ENCODE results near the gene DUSP16.
"Not testable (repeated sequence)": the region's sequence is repeated elsewhere in the genome, so short reads cannot be mapped to it uniquely, and the experiment has no call there.

DUSP16 gene

DNA sequence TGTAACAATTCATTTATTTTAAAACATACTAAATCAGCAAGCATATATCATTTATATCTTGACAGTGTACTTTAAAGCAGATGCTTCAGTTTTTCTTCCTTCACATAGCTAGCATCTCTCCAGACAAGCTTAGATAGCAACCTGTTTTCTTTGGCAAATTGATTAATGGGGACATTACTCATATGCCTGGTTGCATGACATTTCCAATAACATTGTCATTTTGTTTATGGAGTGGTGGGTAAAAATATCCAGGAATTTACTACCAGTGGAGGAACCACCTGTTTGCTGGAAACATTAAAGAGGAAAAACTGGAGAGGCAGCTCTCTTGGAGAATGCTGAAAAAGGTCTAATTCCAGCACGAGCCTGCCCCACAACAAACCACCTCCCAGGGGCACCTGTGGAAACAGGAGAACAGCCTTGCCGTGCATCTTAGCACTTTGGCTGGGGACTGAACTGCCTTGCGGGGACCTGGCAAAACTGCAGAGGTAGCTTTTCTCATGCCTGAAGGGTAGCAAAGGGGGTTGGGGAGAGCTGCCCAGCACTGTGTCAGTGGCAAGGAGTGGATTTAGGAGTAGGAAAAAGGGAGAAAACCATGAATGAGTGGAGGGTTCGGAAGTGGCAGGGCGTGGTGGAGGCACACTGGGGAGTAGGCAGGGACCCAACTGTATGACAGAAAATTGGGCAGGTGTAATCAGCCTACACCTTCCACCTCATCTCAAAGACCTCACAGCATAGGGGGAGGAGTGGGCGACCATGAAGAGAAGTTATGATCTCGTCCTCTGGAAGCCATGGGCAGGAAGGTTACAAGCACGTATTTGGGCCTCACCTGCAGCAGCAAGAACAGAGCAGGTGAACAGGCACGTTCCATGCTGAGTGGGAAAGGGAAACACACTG is 37.3 kb upstream of the DUSP16 start:
- H2AFZ ChIP-seq (ENCODE audit: low read depth, low read length), result no peak overlapping the region

GRCh38 chr12:12598864-12599263 is 36.2 kb upstream of the DUSP16 start:
- H3K4me3 ChIP-seq (ENCODE audit: low read depth in 1 of 2, low read length in 2 of 2), result no peak overlapping the region
- no peaks in the 10 kb centered on the region for H3K79me2 ChIP-seq (ENCODE audit: insufficient read depth, low read length)
- H3K27me3 ChIP-seq (ENCODE audit: insufficient read depth, low read length, poor library complexity), result peaks cover 15% of the 10 kb centered on the region
- no peak overlapping the region for H2AFZ ChIP-seq (ENCODE audit: low read depth, low read length)
- DNase-seq, result no peak
- ATAC-seq (ENCODE audit: insufficient read depth, low read depth), result no peak
- H3K4me2 ChIP-seq (ENCODE audit: insufficient read depth, low read length), result no peak overlapping the region
- H3K36me3 ChIP-seq (ENCODE audit: insufficient read depth, low read length), result no peaks in the 10 kb centered on the region
- H4K20me1 ChIP-seq (ENCODE audit: insufficient read depth, low read length), result no peaks in the 10 kb centered on the region
- no peaks in the 10 kb centered on the region for H3K9me3 ChIP-seq (ENCODE audit: insufficient read depth, low read length, severe bottlenecking)
- TF ChIP-seq, protein P1, sequence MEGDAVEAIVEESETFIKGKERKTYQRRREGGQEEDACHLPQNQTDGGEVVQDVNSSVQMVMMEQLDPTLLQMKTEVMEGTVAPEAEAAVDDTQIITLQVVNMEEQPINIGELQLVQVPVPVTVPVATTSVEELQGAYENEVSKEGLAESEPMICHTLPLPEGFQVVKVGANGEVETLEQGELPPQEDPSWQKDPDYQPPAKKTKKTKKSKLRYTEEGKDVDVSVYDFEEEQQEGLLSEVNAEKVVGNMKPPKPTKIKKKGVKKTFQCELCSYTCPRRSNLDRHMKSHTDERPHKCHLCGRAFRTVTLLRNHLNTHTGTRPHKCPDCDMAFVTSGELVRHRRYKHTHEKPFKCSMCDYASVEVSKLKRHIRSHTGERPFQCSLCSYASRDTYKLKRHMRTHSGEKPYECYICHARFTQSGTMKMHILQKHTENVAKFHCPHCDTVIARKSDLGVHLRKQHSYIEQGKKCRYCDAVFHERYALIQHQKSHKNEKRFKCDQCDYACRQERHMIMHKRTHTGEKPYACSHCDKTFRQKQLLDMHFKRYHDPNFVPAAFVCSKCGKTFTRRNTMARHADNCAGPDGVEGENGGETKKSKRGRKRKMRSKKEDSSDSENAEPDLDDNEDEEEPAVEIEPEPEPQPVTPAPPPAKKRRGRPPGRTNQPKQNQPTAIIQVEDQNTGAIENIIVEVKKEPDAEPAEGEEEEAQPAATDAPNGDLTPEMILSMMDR (IDR thresholded peaks at IDR 0.05; ENCODE audit: borderline replicate concordance, extremely low read depth, low read length, poor library complexity, severe bottlenecking), result no peak
- no peak for TF ChIP-seq EZH2 (IDR thresholded peaks at IDR 0.05; ENCODE audit: borderline replicate concordance, low read depth, low read length, severe bottlenecking)
- no peaks in the 10 kb centered on the region for H3K4me1 ChIP-seq (ENCODE audit: insufficient read depth, low read length)
- no peak overlapping the region for H3K27ac ChIP-seq (ENCODE audit: low read length)
- H3K9ac ChIP-seq (ENCODE audit: low read depth, low read length), result no peak overlapping the region

More for the DNA sequence above, 37.3 kb upstream of the DUSP16 start:
- TF ChIP-seq, protein P1 (IDR thresholded peaks at IDR 0.05; ENCODE audit: borderline replicate concordance, extremely low read depth, low read length, poor library complexity, severe bottlenecking), result no peak
- TF ChIP-seq EZH2 (IDR thresholded peaks at IDR 0.05; ENCODE audit: borderline replicate concordance, low read depth, low read length, severe bottlenecking), result no peak
- peaks cover 15% of the 10 kb centered on the region for H3K27me3 ChIP-seq (ENCODE audit: insufficient read depth, low read length, poor library complexity)
- no peak overlapping the region for H3K27ac ChIP-seq (ENCODE audit: low read length)
- no peak overlapping the region for H3K4me3 ChIP-seq (ENCODE audit: low read depth in 1 of 2, low read length in 2 of 2)
- H3K4me1 ChIP-seq (ENCODE audit: insufficient read depth, low read length), result no peaks in the 10 kb centered on the region
- H4K20me1 ChIP-seq (ENCODE audit: insufficient read depth, low read length), result no peaks in the 10 kb centered on the region
- no peaks in the 10 kb centered on the region for H3K36me3 ChIP-seq (ENCODE audit: insufficient read depth, low read length)
- H3K79me2 ChIP-seq (ENCODE audit: insufficient read depth, low read length), result no peaks in the 10 kb centered on the region
- no peaks in the 10 kb centered on the region for H3K9me3 ChIP-seq (ENCODE audit: insufficient read depth, low read length, severe bottlenecking)
- no peak for ATAC-seq (ENCODE audit: insufficient read depth, low read depth)
- no peak overlapping the region for H3K4me2 ChIP-seq (ENCODE audit: insufficient read depth, low read length)
- no peak overlapping the region for H3K9ac ChIP-seq (ENCODE audit: low read depth, low read length)
- DNase-seq, result no peak

DNA sequence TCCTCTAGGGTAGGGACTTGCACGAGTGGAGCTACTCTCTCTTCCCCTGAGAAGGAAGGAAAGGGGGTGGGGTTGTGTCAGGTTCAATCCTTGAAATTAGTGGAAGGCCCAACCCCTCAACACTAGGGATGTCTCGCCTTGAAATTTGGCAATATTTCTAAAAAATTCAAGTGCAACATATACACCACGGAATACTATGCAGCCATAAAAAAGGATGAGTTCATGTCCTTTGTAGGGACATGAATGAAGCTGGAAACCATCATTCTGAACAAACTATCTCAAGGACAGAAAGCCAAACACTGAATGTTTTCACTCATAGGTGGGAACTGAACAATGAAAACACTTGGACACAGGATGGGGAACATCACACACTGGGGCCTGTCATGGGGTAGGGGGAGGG is 33.9 kb upstream of the DUSP16 start:
- not testable (repeated sequence) for ATAC-seq (ENCODE audit: insufficient read depth, low read depth); H2AFZ ChIP-seq (ENCODE audit: low read depth, low read length); H3K9me3 ChIP-seq (ENCODE audit: insufficient read depth, low read length, severe bottlenecking); DNase-seq; H3K36me3 ChIP-seq (ENCODE audit: insufficient read depth, low read length); H3K9ac ChIP-seq (ENCODE audit: low read depth, low read length); H3K4me1 ChIP-seq (ENCODE audit: insufficient read depth, low read length); H3K4me2 ChIP-seq (ENCODE audit: insufficient read depth, low read length); H3K79me2 ChIP-seq (ENCODE audit: insufficient read depth, low read length); H3K27ac ChIP-seq (ENCODE audit: low read length); H4K20me1 ChIP-seq (ENCODE audit: insufficient read depth, low read length); H3K4me3 ChIP-seq (ENCODE audit: low read depth in 1 of 2, low read length in 2 of 2)
- peaks cover 15% of the 10 kb centered on the region for H3K27me3 ChIP-seq (ENCODE audit: insufficient read depth, low read length, poor library complexity)

DNA sequence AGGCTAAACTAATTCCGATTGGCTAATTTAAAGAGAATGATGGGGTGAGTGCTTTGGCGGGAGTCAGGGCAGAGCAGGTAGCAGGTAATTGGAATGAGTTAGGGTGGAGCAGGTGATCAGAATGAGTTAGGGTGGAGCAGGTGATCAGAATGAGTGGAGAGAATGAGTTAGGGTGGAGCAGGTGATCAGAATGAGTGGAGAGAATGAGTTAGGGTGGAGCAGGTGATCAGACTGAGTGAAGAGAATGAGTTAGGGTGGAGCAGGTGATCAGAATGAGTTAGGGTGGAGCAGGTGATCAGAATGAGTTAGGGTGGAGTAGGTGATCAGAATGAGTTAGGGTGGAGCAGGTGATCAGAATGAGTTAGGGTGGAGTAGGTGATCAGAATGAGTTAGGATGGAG is 33.3 kb upstream of the DUSP16 start:
- H3K4me3 ChIP-seq (ENCODE audit: low read depth in 1 of 2, low read length in 2 of 2); H3K4me1 ChIP-seq (ENCODE audit: insufficient read depth, low read length); H3K79me2 ChIP-seq (ENCODE audit: insufficient read depth, low read length); H3K27ac ChIP-seq (ENCODE audit: low read length); DNase-seq; ATAC-seq (ENCODE audit: insufficient read depth, low read depth); H2AFZ ChIP-seq (ENCODE audit: low read depth, low read length); H3K9me3 ChIP-seq (ENCODE audit: insufficient read depth, low read length, severe bottlenecking); H4K20me1 ChIP-seq (ENCODE audit: insufficient read depth, low read length); H3K36me3 ChIP-seq (ENCODE audit: insufficient read depth, low read length); H3K9ac ChIP-seq (ENCODE audit: low read depth, low read length); H3K4me2 ChIP-seq (ENCODE audit: insufficient read depth, low read length): not testable (repeated sequence)
- H3K27me3 ChIP-seq (ENCODE audit: insufficient read depth, low read length, poor library complexity), result peaks cover 15% of the 10 kb centered on the region
